ENCODE results near the gene LRRC4C. TPM values are rescaled to one million over a fixed set of nuclear protein-coding genes. Genes with fewer than 3 reads are reported as not detected.
A peak's percentile ranks its signal among the peaks of the same experiment; 100 is the strongest.

Gene LRRC4C
- total RNA-seq, 1 experiment from 2014 or later: not detected

DNA sequence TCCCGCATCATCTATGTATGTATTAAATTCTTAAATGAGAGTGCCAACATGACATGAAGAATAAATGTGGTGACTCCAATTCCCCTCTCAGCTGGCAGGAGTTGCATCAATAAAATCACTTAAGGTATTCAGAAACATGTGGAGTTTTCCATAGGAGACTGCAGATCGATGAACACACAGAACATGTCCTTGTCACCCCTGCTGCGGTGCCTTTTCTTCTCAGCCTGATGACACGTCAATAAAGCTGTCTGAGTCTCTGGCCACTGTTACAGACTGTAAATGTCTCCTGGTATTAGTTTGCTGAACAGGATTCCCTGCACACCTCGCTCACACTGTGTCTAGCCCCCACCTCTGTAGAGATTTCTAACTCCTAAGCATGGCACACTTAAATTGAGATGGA lies 460.5 kb downstream of the LRRC4C start:
- ATAC-seq (no peak), DNase-seq (no peak)
- no TSS peak for BruUV-seq (replicated peaks)
- Histone ChIP-seq H3K4me3 (ENCODE audit: low read length) (no peak overlapping the region), H3K4me1 (ENCODE audit: insufficient read depth, low read length) (0 out of 2 replicates have a peak, but pooled peaks cover 7% of the 10 kb centered on the region), H3K27ac (ENCODE audit: low read length) (no peak overlapping the region), H3F3A (ENCODE audit: low read length, unreplicated experiment) (no peaks in the 10 kb centered on the region), H3K36me3 (ENCODE audit: low read depth, low read length) (no peaks in the 10 kb centered on the region), H3K9me2 (replicated peaks; ENCODE audit: low read length) (no peaks in the 10 kb centered on the region), H2AFZ (ENCODE audit: low read length) (no peak overlapping the region), H3K79me2 (ENCODE audit: low read length) (no peaks in the 10 kb centered on the region), H3K9me3 (ENCODE audit: low read length) (no peaks in the 10 kb centered on the region), H3K9ac (ENCODE audit: low read length) (no peak overlapping the region), H3K4me2 (ENCODE audit: low read length) (no peak overlapping the region), H4K20me1 (ENCODE audit: low read length) (no peaks in the 10 kb centered on the region), H3K27me3 (ENCODE audit: low read length) (no peaks in the 10 kb centered on the region)
- ChIA-PET POLR2A (ENCODE audit: unreplicated experiment) (no interaction called here), CTCF (no interaction called here)
- TF ChIP-seq, protein P1, sequence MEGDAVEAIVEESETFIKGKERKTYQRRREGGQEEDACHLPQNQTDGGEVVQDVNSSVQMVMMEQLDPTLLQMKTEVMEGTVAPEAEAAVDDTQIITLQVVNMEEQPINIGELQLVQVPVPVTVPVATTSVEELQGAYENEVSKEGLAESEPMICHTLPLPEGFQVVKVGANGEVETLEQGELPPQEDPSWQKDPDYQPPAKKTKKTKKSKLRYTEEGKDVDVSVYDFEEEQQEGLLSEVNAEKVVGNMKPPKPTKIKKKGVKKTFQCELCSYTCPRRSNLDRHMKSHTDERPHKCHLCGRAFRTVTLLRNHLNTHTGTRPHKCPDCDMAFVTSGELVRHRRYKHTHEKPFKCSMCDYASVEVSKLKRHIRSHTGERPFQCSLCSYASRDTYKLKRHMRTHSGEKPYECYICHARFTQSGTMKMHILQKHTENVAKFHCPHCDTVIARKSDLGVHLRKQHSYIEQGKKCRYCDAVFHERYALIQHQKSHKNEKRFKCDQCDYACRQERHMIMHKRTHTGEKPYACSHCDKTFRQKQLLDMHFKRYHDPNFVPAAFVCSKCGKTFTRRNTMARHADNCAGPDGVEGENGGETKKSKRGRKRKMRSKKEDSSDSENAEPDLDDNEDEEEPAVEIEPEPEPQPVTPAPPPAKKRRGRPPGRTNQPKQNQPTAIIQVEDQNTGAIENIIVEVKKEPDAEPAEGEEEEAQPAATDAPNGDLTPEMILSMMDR (conservative IDR thresholded peaks at IDR 0.05; ENCODE audit: low read depth, low read length): no peak
- TF ChIP-seq EZH2phosphoT487 (IDR thresholded peaks at IDR 0.05; ENCODE audit: borderline replicate concordance, low read length): no peak
- no peak for TF ChIP-seq EZH2 (IDR thresholded peaks at IDR 0.05; ENCODE audit: low read length, unreplicated experiment)
- intact Hi-C loops (cut with micrococcal nuclease): no loop called here

DNA sequence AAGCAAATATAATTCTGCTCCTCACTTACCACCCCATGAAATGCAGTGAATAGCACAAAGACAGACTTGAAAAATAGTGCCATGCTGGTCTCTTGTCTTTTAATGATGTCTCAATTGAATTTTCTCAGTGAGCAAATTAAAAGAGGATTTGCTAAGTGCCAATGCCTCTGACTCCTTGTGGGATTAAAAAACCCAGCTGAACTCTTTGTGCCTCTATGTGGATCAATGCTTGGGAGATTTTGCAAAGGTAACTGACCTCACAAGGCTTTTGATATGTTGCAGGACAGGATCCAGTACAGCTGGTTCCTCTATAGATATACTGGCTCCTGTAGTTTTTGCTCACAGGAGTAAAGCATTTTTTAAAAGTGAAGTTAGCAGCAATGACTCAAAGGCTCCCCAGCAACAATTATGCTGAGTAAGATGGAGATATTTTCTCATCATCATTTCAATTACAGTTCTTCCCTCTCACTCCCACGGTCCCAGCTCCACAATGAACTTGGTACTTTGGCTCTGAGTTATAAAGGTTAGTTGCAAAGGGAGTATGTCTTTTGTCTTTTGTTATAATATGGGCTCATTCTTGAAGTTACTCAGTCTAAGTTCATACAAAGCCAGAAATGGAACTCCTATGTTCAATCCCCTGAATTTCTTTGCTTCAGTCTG lies 471.5 kb downstream of the LRRC4C start:
- H3F3A ChIP-seq (ENCODE audit: low read length, unreplicated experiment): no peaks in the 10 kb centered on the region
- TF ChIP-seq EZH2phosphoT487 (IDR thresholded peaks at IDR 0.05; ENCODE audit: borderline replicate concordance, low read length) (no peak), EZH2 (IDR thresholded peaks at IDR 0.05; ENCODE audit: low read length, unreplicated experiment) (no peak)
- TF ChIP-seq, protein P1 (conservative IDR thresholded peaks at IDR 0.05; ENCODE audit: low read depth, low read length): no peak
- POLR2A ChIA-PET (ENCODE audit: unreplicated experiment): no interaction called here
- no TSS peak for BruUV-seq (replicated peaks)
- H3K9me2 ChIP-seq (replicated peaks; ENCODE audit: low read length): no peaks in the 10 kb centered on the region
- no peaks in the 10 kb centered on the region for H3K9me3 ChIP-seq (ENCODE audit: low read length)
- no peaks in the 10 kb centered on the region for H3K79me2 ChIP-seq (ENCODE audit: low read length)
- no peaks in the 10 kb centered on the region for H3K27me3 ChIP-seq (ENCODE audit: low read length)
- H3K9ac ChIP-seq (ENCODE audit: low read length): no peak overlapping the region
- H3K36me3 ChIP-seq (ENCODE audit: low read depth, low read length): no peaks in the 10 kb centered on the region
- no peaks in the 10 kb centered on the region for H3K4me1 ChIP-seq (ENCODE audit: insufficient read depth, low read length)
- no peak for ATAC-seq
- no peak for DNase-seq
- no peak overlapping the region for H3K4me3 ChIP-seq (ENCODE audit: low read length)
- CTCF ChIA-PET: no interaction called here
- H4K20me1 ChIP-seq (ENCODE audit: low read length): no peaks in the 10 kb centered on the region
- intact Hi-C loops (cut with micrococcal nuclease): no loop called here
- H3K27ac ChIP-seq (ENCODE audit: low read length): peak overlapping the region; percentile 40; the same call in 1 of the 2 replicates
- no peak overlapping the region for H2AFZ ChIP-seq (ENCODE audit: low read length)
- no peak overlapping the region for H3K4me2 ChIP-seq (ENCODE audit: low read length)

DNA sequence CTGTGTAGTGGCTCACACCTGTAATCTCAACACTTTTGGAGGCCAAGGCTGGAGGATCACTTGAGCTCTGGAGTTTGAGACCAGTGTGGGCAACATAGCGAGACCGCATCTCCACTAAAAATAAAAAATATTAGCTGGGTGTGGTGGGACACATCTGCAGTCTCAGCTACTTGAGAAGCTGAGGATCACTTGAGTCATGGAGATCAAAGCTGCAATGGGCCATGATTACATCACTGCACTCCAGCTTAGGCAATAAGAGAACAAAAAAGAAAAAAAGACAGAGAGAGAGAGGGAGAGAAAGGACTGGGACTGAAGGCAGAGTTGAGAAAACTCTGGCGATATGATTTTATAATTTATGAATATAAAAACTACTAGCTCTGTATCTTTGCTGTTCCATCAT lies 473.1 kb downstream of the LRRC4C start:
- TF ChIP-seq EZH2 (IDR thresholded peaks at IDR 0.05; ENCODE audit: low read length, unreplicated experiment): no peak
- TF ChIP-seq, protein P1 (conservative IDR thresholded peaks at IDR 0.05; ENCODE audit: low read depth, low read length): no peak
- no peak for TF ChIP-seq EZH2phosphoT487 (IDR thresholded peaks at IDR 0.05; ENCODE audit: borderline replicate concordance, low read length)
- POLR2A ChIA-PET (ENCODE audit: unreplicated experiment): no interaction called here

More for the DNA sequence above, 473.1 kb downstream of the LRRC4C start:
- DNase-seq: no peak
- Histone ChIP-seq H3F3A (ENCODE audit: low read length, unreplicated experiment) (no peaks in the 10 kb centered on the region), H3K4me1 (ENCODE audit: insufficient read depth, low read length) (no peaks in the 10 kb centered on the region), H3K27ac (ENCODE audit: low read length) (no peak overlapping the region), H3K27me3 (ENCODE audit: low read length) (no peaks in the 10 kb centered on the region), H3K4me2 (ENCODE audit: low read length) (no peak overlapping the region), H3K4me3 (ENCODE audit: low read length) (no peak overlapping the region), H2AFZ (ENCODE audit: low read length) (no peak overlapping the region), H3K9ac (ENCODE audit: low read length) (no peak overlapping the region), H3K9me3 (ENCODE audit: low read length) (no peaks in the 10 kb centered on the region), H3K36me3 (ENCODE audit: low read depth, low read length) (no peaks in the 10 kb centered on the region), H4K20me1 (ENCODE audit: low read length) (no peaks in the 10 kb centered on the region), H3K79me2 (ENCODE audit: low read length) (no peaks in the 10 kb centered on the region), H3K9me2 (replicated peaks; ENCODE audit: low read length) (no peaks in the 10 kb centered on the region)
- intact Hi-C loops (cut with micrococcal nuclease): no loop called here
- BruUV-seq (replicated peaks): no TSS peak
- no peak for ATAC-seq
- CTCF ChIA-PET: no interaction called here
